K562 (cell line): Measurements from ENCODE around the gene TKTL1. TPM values are rescaled to one million over a fixed set of nuclear protein-coding genes. Genes with fewer than 3 reads are reported as not detected.

ENCODE experiments used
- ATAC-seq: fragments of 200-7000 bp; cut with Tn5 transposase; 3 replicates; pipeline ENCODE4 v1.9.1; 2020; ENCODE audit warnings: moderate library complexity
- BruUV-seq: library from RNA; stranded (reverse); fragments of 400-500 nt; replicated peaks from 2 replicates; lab custom pipeline; 2021; lab: Mats Ljungman, UMichigan
- CTCF ChIA-PET: fragments of 300-600 bp; formaldehyde crosslinking; extraction: SDS; loops from one replicate; lab custom pipeline; 2021; ENCODE audit warnings: low intra/inter-chr PET ratio; lab: Yijun Ruan, JAX
- POLR2A ChIA-PET: fragments of 300-600, 350-650 bp; sonication (Branson Sonifier 250); formaldehyde crosslinking; extraction: SDS; loops from one replicate; lab custom pipeline; 2021; ENCODE audit warnings: antibody characterized with exemption, inconsistent platforms; lab: Yijun Ruan, JAX
- DNase-seq, 4 experiments: peaks; one replicate each; pipeline versions ENCODE4 v3.0.0 to v3.0.0-alpha.2; 2011 to 2018; ENCODE audit warnings: low spot score in 3 of 4, mixed read lengths in 3 of 4; ENCODE audit errors: extremely low read depth in 1 of 4
- FAIRE-seq: peaks from 2 replicates; lab custom pipeline; 2011; peaks lifted over from hg19 to GRCh38; lab: Jason Lieb, UNC
- H2AFZ ChIP-seq: 2 replicates; pipeline ENCODE4 v1.6.0; 2011; ENCODE audit warnings: low read depth, low read length, control low read depth, inconsistent platforms
- H3K27ac ChIP-seq: fragments of 200-600 bp; 3 replicates; pipeline ENCODE4 v1.8.0; 2011; ENCODE audit warnings: low read depth, mild to moderate bottlenecking, control low read depth, inconsistent platforms, low read length, moderate library complexity, mixed read lengths; ENCODE audit errors: extremely low read depth
- H3K27me3 ChIP-seq, 2 experiments: fragments of 300-600 bp in 1 of 2; 2 replicates in 1 of 2; 3 replicates in 1 of 2; pipeline versions ENCODE4 v1.6.0 to v1.8.0; 2011; ENCODE audit warnings: inconsistent platforms in 2 of 2, low read length in 2 of 2, mild to moderate bottlenecking in 1 of 2, mixed read lengths in 1 of 2, moderate library complexity in 1 of 2; ENCODE audit not compliant: control insufficient read depth in 2 of 2, insufficient read depth in 2 of 2
- H3K36me3 ChIP-seq: fragments of 300-600 bp; 3 replicates; pipeline ENCODE4 v1.8.0; 2011; ENCODE audit warnings: mild to moderate bottlenecking, low read length, inconsistent platforms; ENCODE audit not compliant: control insufficient read depth, insufficient read depth
- H3K4me1 ChIP-seq, 2 experiments: fragments of 200-600 bp in 1 of 2; replicated peaks in 1 of 2; 2 replicates in 1 of 2; 3 replicates in 1 of 2; pipeline versions ENCODE4 v1.5.1 to v1.8.0; 2011; ENCODE audit warnings: inconsistent platforms in 2 of 2, low read length in 2 of 2, mild to moderate bottlenecking in 1 of 2, mixed read lengths in 1 of 2, moderate library complexity in 1 of 2; ENCODE audit not compliant: control insufficient read depth in 2 of 2, insufficient read depth in 2 of 2
- H3K4me2 ChIP-seq: 2 replicates; pipeline ENCODE4 v1.6.1; 2011; ENCODE audit warnings: low read length, control low read depth, inconsistent platforms, mixed read lengths; ENCODE audit not compliant: insufficient read depth
- H3K4me3 ChIP-seq: fragments of 200-600 bp; sonication (generic), shearing (Covaris generic); 2 replicates; pipeline ENCODE4 v1.5.1; 2016; ENCODE audit warnings: control low read depth, inconsistent platforms
- H3K79me2 ChIP-seq: fragments of 200-600 bp; 3 replicates; pipeline ENCODE4 v1.8.0; 2011; ENCODE audit warnings: low read length, inconsistent platforms; ENCODE audit not compliant: control insufficient read depth, insufficient read depth
- H3K9ac ChIP-seq, 2 experiments: 2 replicates each; pipeline versions ENCODE4 v1.6.0 to v1.6.1; 2011; ENCODE audit warnings: low read depth in 2 of 2, low read length in 2 of 2, control low read depth in 1 of 2, inconsistent platforms in 1 of 2, mild to moderate bottlenecking in 1 of 2, mixed read lengths in 1 of 2; ENCODE audit not compliant: insufficient read depth in 1 of 2
- H3K9me1 ChIP-seq: one replicate; pipeline ENCODE4 v1.6.0; 2011; ENCODE audit warnings: inconsistent platforms, mild to moderate bottlenecking, low read length, moderate library complexity; ENCODE audit not compliant: control insufficient read depth, insufficient read depth
- H3K9me3 ChIP-seq: replicated peaks from 2 replicates; pipeline ENCODE4 v1.5.1; 2011; ENCODE audit warnings: low read depth, low read length, inconsistent platforms; ENCODE audit not compliant: control insufficient read depth, insufficient read depth
- H4K20me1 ChIP-seq: replicated peaks from 2 replicates; pipeline ENCODE4 v1.6.1; 2011; ENCODE audit warnings: low read length, inconsistent platforms, mixed read lengths; ENCODE audit not compliant: control insufficient read depth, insufficient read depth
- CHD1 ChIP-seq: fragments of 200-600 bp; sonication (generic); IDR thresholded peaks from one replicate; pipeline ENCODE4 v1.6.1; 2012; ENCODE audit warnings: mild to moderate bottlenecking, moderate library complexity, low read length, inconsistent platforms
- EP300 ChIP-seq: IDR thresholded peaks from 2 replicates; pipeline ENCODE4 v1.6.1; 2012; ENCODE audit warnings: low read length, improper control_type of control experiment
- FIP1L1 ChIP-seq: fragments of 200-400 bp; formaldehyde crosslinking; IDR thresholded peaks from 2 replicates; pipeline ENCODE4 v1.6.1; 2018; ENCODE audit warnings: mild to moderate bottlenecking, low read depth, low read length; ENCODE audit not compliant: poor library complexity, severe bottlenecking
- TAF1 ChIP-seq: IDR thresholded peaks from 2 replicates; pipeline ENCODE4 v1.6.1; 2011; ENCODE audit warnings: mild to moderate bottlenecking, low read length, moderate library complexity; ENCODE audit not compliant: insufficient read depth, control insufficient read depth, severe bottlenecking; ENCODE audit errors: extremely low read depth
- ZNF24 ChIP-seq: fragments of 450-650 bp; IDR thresholded peaks from 2 replicates; pipeline ENCODE4 v1.6.1; 2016
- ZNF311 ChIP-seq: fragments of 250-450 bp; sonication (Bioruptor Pico); IDR thresholded peaks from 2 replicates; pipeline ENCODE4 v1.4.0; 2020; ENCODE audit warnings: mild to moderate bottlenecking, moderate library complexity
- WGBS: fragments of 100-300 bp; shearing (Covaris generic); methylation state at CpG from one replicate; pipeline ENCODE4 v1.1.6; 2016; ENCODE audit warnings: low coverage, mixed read lengths; ENCODE audit not compliant: insufficient coverage; ENCODE audit errors: missing lambda C conversion rate; 5-methylcytosine and 5-hydroxymethylcytosine counted together
- in situ Hi-C: fragments of 300-500 bp; cut with MboI; formaldehyde crosslinking; loops from 4 replicates; pipeline ENCODE4 v1.15.0; 2018; ENCODE audit warnings: inconsistent platforms, mixed read lengths
- intact Hi-C: fragments of 100-400 bp; cut with micrococcal nuclease; formaldehyde crosslinking; loops from 2 replicates; pipeline ENCODE4 v1.14.2; 2022
- polyA plus RNA-seq, 8 experiments: library from polyadenylated mRNA; depleted of rRNA in 4 of 8; stranded (reverse) in 5 of 8; unstranded in 3 of 8; fragments of >200 nt; fragmentation: Nextera tagmentation in 2 of 8; fragmentation: Illumina TruSeq in 1 of 8; extraction: Ambion mirVana in 2 of 8; extraction: Trizol in 1 of 8; gene quantifications; 2 replicates each; pipeline versions ENCODE4 v1.2.1 to v1.2.3, GENCODE V29; 2011 to 2014; ENCODE audit warnings: inconsistent platforms in 1 of 8, missing spikeins in 1 of 8
- total RNA-seq, 7 experiments: library from RNA; depleted of rRNA in 6 of 7; stranded (reverse); fragments of >200 nt in 6 of 7; fragmentation: Illumina TruSeq in 2 of 7; extraction: Trizol in 2 of 7; gene quantifications; 2 replicates each; pipeline versions ENCODE4 v1.2.1 to v1.2.3, GENCODE V29; 2011 to 2021; ENCODE audit warnings: low replicate concordance in 1 of 7
- TF ChIP-seq, protein P1 (sequence below), 2 experiments: fragments of 450-650 bp; conservative IDR thresholded peaks; 2 replicates each; pipeline ENCODE4 v1.6.1; 2017; ENCODE audit warnings: mild to moderate bottlenecking in 2 of 2, moderate library complexity in 2 of 2
- TF ChIP-seq, protein P2 (sequence below), 2 experiments: IDR thresholded peaks; 2 replicates each; pipeline ENCODE4 v1.6.1; 2011; ENCODE audit warnings: borderline replicate concordance in 1 of 2, control low read depth in 1 of 2, low read depth in 1 of 2, low read length in 1 of 2, mild to moderate bottlenecking in 1 of 2, mixed read lengths in 1 of 2, moderate library complexity in 1 of 2; ENCODE audit not compliant: insufficient read depth in 1 of 2, insufficient read length in 1 of 2, poor library complexity in 1 of 2, severe bottlenecking in 1 of 2; ENCODE audit errors: extremely low read depth in 1 of 2
- TF ChIP-seq, protein P3 (sequence below): fragments of 250-450 bp; sonication (Bioruptor Pico); IDR thresholded peaks from 2 replicates; pipeline ENCODE4 v1.9.0; 2021; ENCODE audit warnings: mild to moderate bottlenecking, inconsistent platforms

TKTL1 gene
- total and polyA plus RNA-seq, 9 of the 15 experiments (the other 6 are each of a cell fraction or from before 2014, with no cell fraction given): 0.18 to 0.71 (median 0.38) TPM

DNA sequence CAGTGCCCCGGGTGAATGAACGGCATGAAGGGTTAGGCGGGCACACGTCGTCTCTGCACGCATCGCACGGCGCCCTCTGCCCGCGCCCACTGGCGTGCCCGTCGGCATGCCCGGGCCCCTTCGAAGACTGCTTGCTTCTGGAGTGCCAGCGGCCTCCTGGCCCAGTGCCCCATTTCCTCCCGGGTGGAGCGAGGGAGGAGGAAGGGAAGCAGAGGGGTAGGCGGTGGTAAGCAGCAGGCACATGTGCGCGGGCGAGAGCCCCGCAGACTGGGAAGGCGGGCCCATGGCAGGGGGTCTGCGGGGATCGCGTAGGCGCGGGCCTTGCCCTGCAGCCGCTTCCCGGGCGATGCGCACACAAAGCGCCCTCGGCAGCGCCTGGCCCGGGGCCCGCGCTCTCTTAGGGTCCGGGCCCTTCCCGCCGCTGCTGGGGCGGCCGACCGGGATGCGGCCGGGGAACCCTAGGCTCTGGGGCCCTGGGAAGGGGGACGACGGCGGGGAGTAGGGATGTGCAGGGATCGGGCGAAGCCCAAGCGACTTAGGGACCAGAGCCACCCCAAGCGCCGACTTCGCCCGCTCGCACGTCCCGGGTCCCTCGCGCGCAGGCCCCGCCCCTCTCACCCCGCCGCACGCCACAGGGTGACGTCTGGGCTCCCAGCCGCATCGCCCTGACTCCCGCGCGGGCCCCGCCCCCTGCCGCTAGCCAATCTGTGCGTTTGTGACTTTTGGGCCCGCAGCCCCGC lies 82.6 kb downstream of the TKTL1 start:
- ATAC-seq: peak; percentile 4
- H3K4me1 ChIP-seq: peaks cover 20 to 61% of the 10 kb centered on the region in 2 experiments
- no peak for FAIRE-seq
- peak overlapping the region; percentile 39 for H3K4me3 ChIP-seq
- no peaks in the 10 kb centered on the region for H3K9me1 ChIP-seq
- TSS peak; percentile 91 for BruUV-seq
- DNase-seq: peak in 3 of 4 experiments; percentile 65 to 89 (median 69)
- 14% methylated on average over 22 of the region's 79 CpGs for WGBS
- H3K27me3 ChIP-seq: no peaks in the 10 kb centered on the region
- ChIA-PET POLR2A (interaction anchor here (0.6 to 1.0 kb wide), 6 partner anchors 20 to 164 kb away, joined by 3 to 12 read pairs (median 4); partner anchors contain the start of gene RPL10), CTCF (no interaction called here)
- in situ Hi-C loops (loop anchor here (10.0 kb wide), 1 partner anchor 157 kb away; no protein-coding TSS in a partner anchor), intact Hi-C loops (loop anchor here (10.0 kb wide), 1 partner anchor 117 kb away; the partner anchor contains the start of gene SLC10A3)
- H3K9ac ChIP-seq: peak overlapping the region; percentile 55 to 93; a peak in 3 of 4 replicates
- peaks cover 26% of the 10 kb centered on the region for H3K79me2 ChIP-seq
- peak overlapping the region; percentile 69 for H3K4me2 ChIP-seq
- peak overlapping the region; percentile 78 for H3K27ac ChIP-seq
- no peaks in the 10 kb centered on the region for H4K20me1 ChIP-seq
- no peaks in the 10 kb centered on the region for H3K9me3 ChIP-seq
- H2AFZ ChIP-seq: peak overlapping the region; percentile 56; the same call in 1 of the 2 replicates
- peaks cover 19% of the 10 kb centered on the region; the same call in 2 of the 3 replicates for H3K36me3 ChIP-seq
- no peak for TF ChIP-seq EP300
- TF ChIP-seq CHD1: peak; percentile 43
- TF ChIP-seq TAF1: peak; percentile 32
- TF ChIP-seq FIP1L1: peak; percentile 12
- TF ChIP-seq, protein P1, sequence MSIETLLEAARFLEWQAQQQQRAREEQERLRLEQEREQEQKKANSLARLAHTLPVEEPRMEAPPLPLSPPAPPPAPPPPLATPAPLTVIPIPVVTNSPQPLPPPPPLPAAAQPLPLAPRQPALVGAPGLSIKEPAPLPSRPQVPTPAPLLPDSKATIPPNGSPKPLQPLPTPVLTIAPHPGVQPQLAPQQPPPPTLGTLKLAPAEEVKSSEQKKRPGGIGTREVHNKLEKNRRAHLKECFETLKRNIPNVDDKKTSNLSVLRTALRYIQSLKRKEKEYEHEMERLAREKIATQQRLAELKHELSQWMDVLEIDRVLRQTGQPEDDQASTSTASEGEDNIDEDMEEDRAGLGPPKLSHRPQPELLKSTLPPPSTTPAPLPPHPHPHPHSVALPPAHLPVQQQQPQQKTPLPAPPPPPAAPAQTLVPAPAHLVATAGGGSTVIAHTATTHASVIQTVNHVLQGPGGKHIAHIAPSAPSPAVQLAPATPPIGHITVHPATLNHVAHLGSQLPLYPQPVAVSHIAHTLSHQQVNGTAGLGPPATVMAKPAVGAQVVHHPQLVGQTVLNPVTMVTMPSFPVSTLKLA (conservative IDR thresholded peaks at IDR 0.05): peak in 1 of 2 experiments; percentile 43; a peak in 3 of 4 replicates
- TF ChIP-seq ZNF24: no peak
- TF ChIP-seq, protein P2, sequence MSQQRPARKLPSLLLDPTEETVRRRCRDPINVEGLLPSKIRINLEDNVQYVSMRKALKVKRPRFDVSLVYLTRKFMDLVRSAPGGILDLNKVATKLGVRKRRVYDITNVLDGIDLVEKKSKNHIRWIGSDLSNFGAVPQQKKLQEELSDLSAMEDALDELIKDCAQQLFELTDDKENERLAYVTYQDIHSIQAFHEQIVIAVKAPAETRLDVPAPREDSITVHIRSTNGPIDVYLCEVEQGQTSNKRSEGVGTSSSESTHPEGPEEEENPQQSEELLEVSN (IDR thresholded peaks at IDR 0.05; ENCODE audit: borderline replicate concordance in 1 of 2, extremely low read depth in 1 of 2, insufficient read depth in 1 of 2, insufficient read length in 1 of 2, low read depth in 1 of 2, low read length in 1 of 2, poor library complexity in 1 of 2, severe bottlenecking in 1 of 2): peak; percentile 85 to 88
- no peak for TF ChIP-seq ZNF311 (CRISPR knock-in tag)
- TF ChIP-seq, protein P3, sequence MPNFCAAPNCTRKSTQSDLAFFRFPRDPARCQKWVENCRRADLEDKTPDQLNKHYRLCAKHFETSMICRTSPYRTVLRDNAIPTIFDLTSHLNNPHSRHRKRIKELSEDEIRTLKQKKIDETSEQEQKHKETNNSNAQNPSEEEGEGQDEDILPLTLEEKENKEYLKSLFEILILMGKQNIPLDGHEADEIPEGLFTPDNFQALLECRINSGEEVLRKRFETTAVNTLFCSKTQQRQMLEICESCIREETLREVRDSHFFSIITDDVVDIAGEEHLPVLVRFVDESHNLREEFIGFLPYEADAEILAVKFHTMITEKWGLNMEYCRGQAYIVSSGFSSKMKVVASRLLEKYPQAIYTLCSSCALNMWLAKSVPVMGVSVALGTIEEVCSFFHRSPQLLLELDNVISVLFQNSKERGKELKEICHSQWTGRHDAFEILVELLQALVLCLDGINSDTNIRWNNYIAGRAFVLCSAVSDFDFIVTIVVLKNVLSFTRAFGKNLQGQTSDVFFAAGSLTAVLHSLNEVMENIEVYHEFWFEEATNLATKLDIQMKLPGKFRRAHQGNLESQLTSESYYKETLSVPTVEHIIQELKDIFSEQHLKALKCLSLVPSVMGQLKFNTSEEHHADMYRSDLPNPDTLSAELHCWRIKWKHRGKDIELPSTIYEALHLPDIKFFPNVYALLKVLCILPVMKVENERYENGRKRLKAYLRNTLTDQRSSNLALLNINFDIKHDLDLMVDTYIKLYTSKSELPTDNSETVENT (CRISPR knock-in tag): 0 out of 2 replicates have a peak, but pooled peaks have one; percentile 10
